Activated CD4-positive, alpha-beta T cell treated with anti-CD3 and anti-CD28 coated beads, Interleukin-10, Interleukin-2, amounts not matched to agents 100 ng/mL and 50 ng/mL, durations not matched to agents 16 hours and 8 hours (primary cell): ENCODE results near the gene SLC25A20.
"Not testable (repeated sequence)": the region's sequence is repeated elsewhere in the genome, so short reads cannot be mapped to it uniquely, and the experiment has no call there.

ENCODE experiments used
- DNase-seq: peaks from one replicate; pipeline ENCODE4 v3.0.0-alpha.2; 2020

The SLC25A20 gene

GRCh38 chr3:48898383-48899234 is at the start of gene SLC25A20:
SLC25A20 (minus strand) TSS chr3:48898882; CDS start chr3:48898794, 88 bp downstream.
- peak; percentile 97 for DNase-seq

- no peak for DNase-seq
These were observed 47.3 kb upstream of the SLC25A20 start for GRCh38 chr3:48945891-48946549.

GRCh38 chr3:48945432-48945831 is 46.8 kb upstream of the SLC25A20 start:
- DNase-seq: peak; percentile 23

GRCh38 chr3:48938689-48939088 is 40.0 kb upstream of the SLC25A20 start:
- DNase-seq: no peak

- no peak for DNase-seq
These were observed 39.5 kb upstream of the SLC25A20 start for GRCh38 chr3:48938156-48938555.

GRCh38 chr3:48935530-48935929 is 36.8 kb upstream of the SLC25A20 start:
- DNase-seq: no peak

GRCh38 chr3:48934333-48934991 is 35.8 kb upstream of the SLC25A20 start:
- no peak for DNase-seq

GRCh38 chr3:48931944-48932580 is 33.4 kb upstream of the SLC25A20 start:
- peak; percentile 45 for DNase-seq

- DNase-seq: peak; percentile 31
These were observed 31.9 kb upstream of the SLC25A20 start for GRCh38 chr3:48930590-48930989.

GRCh38 chr3:48929358-48930035 is 30.8 kb upstream of the SLC25A20 start:
- DNase-seq: no peak

GRCh38 chr3:48928679-48929078 is 30.0 kb upstream of the SLC25A20 start:
- DNase-seq: peak; percentile 24

GRCh38 chr3:48927928-48928327 is 29.2 kb upstream of the SLC25A20 start:
- DNase-seq: peak; percentile 65

GRCh38 chr3:48926425-48927392 is 28.0 kb upstream of the SLC25A20 start:
- peak; percentile 42 for DNase-seq

- DNase-seq: peak; percentile 81
These were observed 20.8 kb upstream of the SLC25A20 start for GRCh38 chr3:48919215-48920138.

- peak; percentile 96 for DNase-seq
These were observed 19.9 kb upstream of the SLC25A20 start, which contains the start of gene ARIH2 for GRCh38 chr3:48918388-48919214. ARIH2 (plus strand) TSS chr3:48918842; CDS start chr3:48927559, 8,717 bp downstream.

GRCh38 chr3:48915296-48915695 is 16.6 kb upstream of the SLC25A20 start:
- DNase-seq: no peak

- not testable (repeated sequence) for DNase-seq
These were observed 8.3 kb upstream of the SLC25A20 start for GRCh38 chr3:48907026-48907425.

- DNase-seq: peak; percentile 47
These were observed 591 bp upstream of the SLC25A20 start for GRCh38 chr3:48899273-48899672.
